Suprapubic skin (tissue), 4 donors: ENCODE data around the gene SEL1L3. TPM values are rescaled to one million over a fixed set of nuclear protein-coding genes. Genes with fewer than 3 reads are reported as not detected.

Experiments used
- DNase-seq, 2 donors: peaks; one replicate each; pipeline ENCODE4 v3.0.0-alpha.2; 2019; ENCODE audit warnings: low spot score in 2 of 2
- H3K27ac ChIP-seq: fragments of 200-600 bp; sonication (generic); one replicate; pipeline ENCODE4 v1.5.1; 2019
- H3K27me3 ChIP-seq: fragments of 200-600 bp; sonication (generic); one replicate; pipeline ENCODE4 v1.5.1; 2019
- H3K36me3 ChIP-seq: fragments of 200-600 bp; sonication (generic); one replicate; pipeline ENCODE4 v1.5.1; 2019
- H3K4me1 ChIP-seq: fragments of 200-600 bp; sonication (generic); one replicate; pipeline ENCODE4 v1.5.1; 2019
- H3K4me3 ChIP-seq: fragments of 200-600 bp; sonication (generic); one replicate; pipeline ENCODE4 v1.5.1; 2019; ENCODE audit warnings: mild to moderate bottlenecking
- H3K9me3 ChIP-seq: fragments of 200-600 bp; sonication (generic); one replicate; pipeline ENCODE4 v1.5.1; 2019
- CTCF ChIP-seq, 2 donors: fragments of 200-600 bp in 1 of 2; fragments of 450-650 bp in 1 of 2; sonication (generic) in 1 of 2; IDR thresholded peaks; one replicate each; pipeline ENCODE4 v1.5.1; 2016 to 2019; ENCODE audit warnings: antibody characterized with exemption in 2 of 2, mild to moderate bottlenecking in 1 of 2, moderate library complexity in 1 of 2
- EP300 ChIP-seq: sonication (generic); formaldehyde crosslinking; IDR thresholded peaks from one replicate; pipeline ENCODE4 v1.6.1; 2017; ENCODE audit warnings: antibody characterized with exemption
- POLR2A ChIP-seq, 2 donors: fragments of 450-650 bp; IDR thresholded peaks; one replicate each; pipeline ENCODE4 v1.6.1; 2017; ENCODE audit warnings: antibody characterized with exemption in 2 of 2, mild to moderate bottlenecking in 2 of 2, moderate library complexity in 2 of 2
- POLR2AphosphoS5 ChIP-seq, 3 donors: sonication (generic); formaldehyde crosslinking; IDR thresholded peaks; one replicate each; pipeline ENCODE4 v1.6.1; 2017; ENCODE audit warnings: antibody characterized with exemption in 3 of 3
- WGBS: methylation state at CpG from one replicate; pipeline ENCODE4 v1.1.5; 2018; 5-methylcytosine and 5-hydroxymethylcytosine counted together
- total RNA-seq, 4 donors: library from RNA; depleted of rRNA; stranded (reverse); fragments of >200 nt; gene quantifications; one replicate each; pipeline ENCODE4 v1.1.0, GENCODE V29; 2016

SEL1L3 gene
- total RNA-seq, 4 donors from 2014 or later: 5.5 to 16.0 (median 12.3) TPM

DNA sequence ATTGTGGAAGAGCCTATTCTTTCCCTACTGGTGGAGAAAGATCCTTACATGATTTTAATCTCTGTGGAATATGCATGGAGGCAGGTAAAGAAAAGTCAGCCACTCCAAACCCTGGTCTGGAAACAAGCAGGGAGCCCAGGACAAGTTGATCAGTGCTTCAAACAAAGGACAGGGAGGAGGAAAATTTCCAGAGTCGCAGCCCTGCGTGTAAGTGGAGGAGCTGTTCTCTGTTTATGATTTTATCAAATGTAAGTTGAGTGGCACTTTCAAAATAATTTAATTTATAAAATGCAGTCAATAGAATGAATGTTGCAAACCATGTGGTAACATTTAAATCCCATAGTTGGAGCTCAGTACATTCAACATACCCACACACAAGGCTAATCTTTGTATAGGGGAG is 150.2 kb downstream of the SEL1L3 start:
- TF ChIP-seq POLR2AphosphoS5 (IDR thresholded peaks at IDR 0.05) (no peak), POLR2A (IDR thresholded peaks at IDR 0.05) (no peak), EP300 (no peak), CTCF (IDR thresholded peaks at IDR 0.05) (no peak)
- no peak for DNase-seq

GRCh38 chr4:25710637-25711036 is 152.2 kb downstream of the SEL1L3 start:
- no peaks in the 10 kb centered on the region for H3K36me3 ChIP-seq

More for the DNA sequence above, 150.2 kb downstream of the SEL1L3 start:
- no peak overlapping the region for H3K27ac ChIP-seq
- no peak overlapping the region for H3K4me3 ChIP-seq
- 90% methylated on average over 2 of the region's 2 CpGs for WGBS
- no peaks in the 10 kb centered on the region for H3K36me3 ChIP-seq
- H3K4me1 ChIP-seq: no peaks in the 10 kb centered on the region
- peaks cover 3% of the 10 kb centered on the region for H3K9me3 ChIP-seq
- H3K27me3 ChIP-seq: no peaks in the 10 kb centered on the region

GRCh38 chr4:25704516-25704915 is 158.3 kb downstream of the SEL1L3 start:
- WGBS: 73% methylated on average over 2 of the region's 2 CpGs
- Histone ChIP-seq H3K27ac (no peak overlapping the region), H3K36me3 (no peaks in the 10 kb centered on the region), H3K4me1 (no peaks in the 10 kb centered on the region), H3K9me3 (no peaks in the 10 kb centered on the region), H3K4me3 (no peak overlapping the region), H3K27me3 (no peaks in the 10 kb centered on the region)
- TF ChIP-seq POLR2A (IDR thresholded peaks at IDR 0.05): no peak
- no peak for TF ChIP-seq CTCF (IDR thresholded peaks at IDR 0.05)
- TF ChIP-seq EP300: no peak
- TF ChIP-seq POLR2AphosphoS5 (IDR thresholded peaks at IDR 0.05): no peak
- no peak for DNase-seq

More at GRCh38 chr4:25710637-25711036, 152.2 kb downstream of the SEL1L3 start:
- no peak for TF ChIP-seq POLR2A (IDR thresholded peaks at IDR 0.05)
- no peak for TF ChIP-seq POLR2AphosphoS5 (IDR thresholded peaks at IDR 0.05)
- TF ChIP-seq CTCF (IDR thresholded peaks at IDR 0.05): no peak
- TF ChIP-seq EP300: no peak
- Histone ChIP-seq H3K27ac (no peak overlapping the region), H3K4me1 (no peaks in the 10 kb centered on the region), H3K9me3 (peaks cover 3% of the 10 kb centered on the region), H3K4me3 (no peak overlapping the region), H3K27me3 (no peaks in the 10 kb centered on the region)
- no peak for DNase-seq
- WGBS: 49% methylated on average over 3 of the region's 3 CpGs

DNA sequence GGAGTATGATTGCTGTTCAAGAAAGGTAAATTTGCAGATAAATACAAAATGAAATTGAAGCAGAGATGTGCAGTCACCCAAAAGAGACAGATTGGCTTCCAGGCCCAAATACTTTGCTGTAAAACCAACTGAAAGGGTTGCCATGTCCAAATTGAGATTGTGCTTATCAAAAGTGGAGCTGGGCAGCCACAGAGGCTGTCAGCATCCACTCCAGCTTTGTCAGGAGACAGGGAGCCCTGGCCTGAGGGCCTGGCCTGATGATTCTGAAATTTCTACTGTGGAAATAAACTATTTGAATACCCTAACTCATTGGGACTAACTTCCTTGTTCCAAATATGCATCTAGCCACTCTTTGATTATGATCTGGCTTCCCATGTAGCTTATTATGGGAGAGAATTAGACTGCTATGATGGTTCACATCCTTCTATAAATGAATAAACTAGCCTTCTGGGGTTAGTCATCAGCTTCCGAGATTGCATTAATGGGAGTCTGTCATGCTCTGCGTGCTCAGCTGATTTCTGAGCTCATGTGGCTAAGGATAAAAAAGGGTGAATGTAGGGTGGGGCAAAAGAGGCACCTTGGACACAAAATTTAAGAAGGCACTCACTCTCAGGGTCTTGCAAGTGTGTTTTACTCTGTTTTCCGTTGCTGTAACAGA is 158.9 kb downstream of the SEL1L3 start:
- Histone ChIP-seq H3K4me1 (no peaks in the 10 kb centered on the region), H3K4me3 (no peak overlapping the region), H3K9me3 (no peaks in the 10 kb centered on the region), H3K27me3 (no peaks in the 10 kb centered on the region), H3K27ac (no peak overlapping the region), H3K36me3 (no peaks in the 10 kb centered on the region)
- WGBS: 96% methylated on average over 3 of the region's 3 CpGs
- DNase-seq: no peak
- no peak for TF ChIP-seq EP300
- TF ChIP-seq POLR2AphosphoS5 (IDR thresholded peaks at IDR 0.05): no peak

DNA sequence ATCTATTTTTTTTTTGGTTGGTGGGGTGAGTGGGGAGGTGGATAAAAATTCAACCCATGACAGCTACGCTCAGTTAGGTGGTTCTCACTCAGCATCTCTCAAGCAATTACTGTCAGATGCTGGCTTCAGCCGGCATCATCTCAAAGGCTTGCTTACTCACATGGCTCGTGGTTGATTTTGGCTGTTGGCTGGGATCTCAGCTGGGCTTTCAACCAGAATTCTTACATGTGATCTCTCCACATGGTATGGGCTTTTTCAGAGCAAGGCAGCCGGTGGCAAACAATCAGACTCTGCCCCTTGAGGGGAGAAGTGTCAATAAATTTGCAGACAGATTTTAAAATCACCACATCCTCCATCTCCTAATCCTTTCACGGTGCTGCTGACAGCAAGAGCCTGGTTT is 159.9 kb downstream of the SEL1L3 start:
- no peaks in the 10 kb centered on the region for H3K4me1 ChIP-seq
- WGBS: 40% methylated on average over 5 of the region's 5 CpGs
- H3K36me3 ChIP-seq: no peaks in the 10 kb centered on the region
- H3K27me3 ChIP-seq: no peaks in the 10 kb centered on the region
- no peaks in the 10 kb centered on the region for H3K9me3 ChIP-seq
- TF ChIP-seq POLR2AphosphoS5 (IDR thresholded peaks at IDR 0.05): no peak
- TF ChIP-seq EP300: no peak
- TF ChIP-seq POLR2A (IDR thresholded peaks at IDR 0.05): no peak
- no peak for TF ChIP-seq CTCF (IDR thresholded peaks at IDR 0.05)
- DNase-seq: peak in 1 of 2 donors; percentile 68
- H3K4me3 ChIP-seq: no peak overlapping the region
- H3K27ac ChIP-seq: no peak overlapping the region
